Epithelial cell of proximal tubule (primary cell): ENCODE measurements around the gene IMMP2L. TPM values are rescaled to one million over a fixed set of nuclear protein-coding genes. Genes with fewer than 3 reads are reported as not detected.

ENCODE experiments used
- DNase-seq: peaks from one replicate; pipeline ENCODE4 v3.0.0-alpha.2; 2011; ENCODE audit warnings: low read depth
- H3K4me3 ChIP-seq: 2 replicates; pipeline ENCODE4 v1.5.1; 2011; ENCODE audit warnings: low read depth, mild to moderate bottlenecking, low read length
- CTCF ChIP-seq: conservative IDR thresholded peaks from 2 replicates; pipeline ENCODE4 v1.5.1; 2012; ENCODE audit warnings: low read depth, mild to moderate bottlenecking, low read length
- total RNA-seq: library from RNA; depleted of rRNA; stranded (reverse); fragments of >200 nt; gene quantifications from 2 replicates; pipeline ENCODE4 v1.2.3, GENCODE V29; 2015

The IMMP2L gene
- total RNA-seq, 1 donor from 2014 or later = 8.4 TPM

- DNase-seq = no peak
- H3K4me3 ChIP-seq = no peak overlapping the region
- TF ChIP-seq CTCF = no peak
Observed at GRCh38 chr7:111173528-111173927, 388.8 kb downstream of the IMMP2L start.

- no peak overlapping the region for H3K4me3 ChIP-seq
- no peak for TF ChIP-seq CTCF
- DNase-seq = no peak
Observed at GRCh38 chr7:111172564-111173257, 389.6 kb downstream of the IMMP2L start.

GRCh38 chr7:111168182-111168581 lies 394.1 kb downstream of the IMMP2L start:
- DNase-seq = no peak
- no peak overlapping the region for H3K4me3 ChIP-seq
- TF ChIP-seq CTCF = no peak

GRCh38 chr7:111164442-111164841 lies 397.9 kb downstream of the IMMP2L start:
- H3K4me3 ChIP-seq = no peak overlapping the region
- TF ChIP-seq CTCF = no peak
- no peak for DNase-seq

- no peak for DNase-seq
- H3K4me3 ChIP-seq = no peak overlapping the region
- TF ChIP-seq CTCF = no peak
Observed at GRCh38 chr7:111162692-111163091, 399.6 kb downstream of the IMMP2L start.

- DNase-seq = no peak
- no peak overlapping the region for H3K4me3 ChIP-seq
- TF ChIP-seq CTCF = no peak
Observed at GRCh38 chr7:111160297-111160696, 402.0 kb downstream of the IMMP2L start.

- no peak for DNase-seq
- TF ChIP-seq CTCF = no peak
- H3K4me3 ChIP-seq = no peak overlapping the region
Observed at GRCh38 chr7:111159426-111159825, 402.9 kb downstream of the IMMP2L start.
